ENCODE results near the gene NNMT. TPM values are rescaled to one million over a fixed set of nuclear protein-coding genes. Genes with fewer than 3 reads are reported as not detected.

NNMT gene
- total RNA-seq, 1 donor from 2014 or later: 0.82 TPM

- Mint-ChIP-seq H3K27ac (ENCODE audit: unreplicated experiment) (no peak overlapping the region), H3K4me1 (no peaks in the 10 kb centered on the region), H3K27me3 (ENCODE audit: low read depth) (no peaks in the 10 kb centered on the region), H3K36me3 (ENCODE audit: low read depth) (no peaks in the 10 kb centered on the region), H3K9me3 (peaks cover 3% of the 10 kb centered on the region), H3K4me3 (no peak overlapping the region)
- no peak for TF ChIP-seq CTCF (conservative IDR thresholded peaks at IDR 0.05)
- no peak for DNase-seq (ENCODE audit: low read depth, low spot score)
Observed at GRCh38 chr11:114290503-114291235, 5.5 kb upstream of the NNMT start.

- H3K4me1 Mint-ChIP-seq: no peaks in the 10 kb centered on the region
- no peaks in the 10 kb centered on the region for H3K36me3 Mint-ChIP-seq (ENCODE audit: low read depth)
- no peak overlapping the region for H3K4me3 Mint-ChIP-seq
- H3K9me3 Mint-ChIP-seq: peaks cover 3% of the 10 kb centered on the region
- no peak for DNase-seq (ENCODE audit: low read depth, low spot score)
- H3K27me3 Mint-ChIP-seq (ENCODE audit: low read depth): no peaks in the 10 kb centered on the region
- H3K27ac Mint-ChIP-seq (ENCODE audit: unreplicated experiment): no peak overlapping the region
- TF ChIP-seq CTCF (conservative IDR thresholded peaks at IDR 0.05): no peak
Observed at GRCh38 chr11:114291381-114291780, 4.8 kb upstream of the NNMT start.

GRCh38 chr11:114291842-114292680, 4.1 kb upstream of the NNMT start:
- Mint-ChIP-seq H3K27ac (ENCODE audit: unreplicated experiment) (no peak overlapping the region), H3K4me3 (no peak overlapping the region), H3K4me1 (no peaks in the 10 kb centered on the region), H3K27me3 (ENCODE audit: low read depth) (no peaks in the 10 kb centered on the region), H3K36me3 (ENCODE audit: low read depth) (no peaks in the 10 kb centered on the region), H3K9me3 (peaks cover 3% of the 10 kb centered on the region)
- no peak for DNase-seq (ENCODE audit: low read depth, low spot score)
- TF ChIP-seq CTCF (conservative IDR thresholded peaks at IDR 0.05): no peak

GRCh38 chr11:114293201-114293711, 2.9 kb upstream of the NNMT start:
- Mint-ChIP-seq H3K27ac (ENCODE audit: unreplicated experiment) (no peak overlapping the region), H3K4me1 (no peaks in the 10 kb centered on the region), H3K36me3 (ENCODE audit: low read depth) (peaks cover 3% of the 10 kb centered on the region), H3K4me3 (no peak overlapping the region), H3K27me3 (ENCODE audit: low read depth) (no peaks in the 10 kb centered on the region), H3K9me3 (peaks cover 3% of the 10 kb centered on the region)
- no peak for DNase-seq (ENCODE audit: low read depth, low spot score)
- no peak for TF ChIP-seq CTCF (conservative IDR thresholded peaks at IDR 0.05)

GRCh38 chr11:114296605-114297372, 590 bp downstream of the NNMT start:
- no peak overlapping the region for H3K4me3 Mint-ChIP-seq

More at GRCh38 chr11:114296605-114297372, 590 bp downstream of the NNMT start:
- no peak for TF ChIP-seq CTCF (conservative IDR thresholded peaks at IDR 0.05)
- Mint-ChIP-seq H3K36me3 (ENCODE audit: low read depth) (peaks cover 13% of the 10 kb centered on the region), H3K4me1 (no peaks in the 10 kb centered on the region), H3K27ac (ENCODE audit: unreplicated experiment) (no peak overlapping the region), H3K9me3 (peaks cover 12% of the 10 kb centered on the region), H3K27me3 (ENCODE audit: low read depth) (no peaks in the 10 kb centered on the region)
- no peak for DNase-seq (ENCODE audit: low read depth, low spot score)

Measured in neural crest cell (in vitro differentiated cells).